Loucy (cell line): ENCODE measurements around the gene KISS1.

Experiments used
- H2AFZ ChIP-seq: fragments of 200-600 bp; sonication (generic); 2 replicates; pipeline ENCODE4 v1.6.0; 2016; ENCODE audit warnings: antibody characterized with exemption, mild to moderate bottlenecking, low read length, moderate library complexity
- H3F3A ChIP-seq: fragments of 200-600 bp; 2 replicates; pipeline ENCODE4 v1.6.0; 2016; ENCODE audit warnings: antibody characterized with exemption, low read depth, mild to moderate bottlenecking
- H3K27me3 ChIP-seq: fragments of 200-600 bp; sonication (generic); 2 replicates; pipeline ENCODE4 v1.6.1; 2014; ENCODE audit warnings: low read length, mild to moderate bottlenecking; ENCODE audit not compliant: insufficient read depth, poor library complexity, severe bottlenecking
- H3K36me3 ChIP-seq: fragments of 200-600 bp; sonication (generic); 2 replicates; pipeline ENCODE4 v1.6.1; 2016; ENCODE audit warnings: low read length; ENCODE audit not compliant: insufficient read depth
- H3K4me1 ChIP-seq: fragments of 200-600 bp; sonication (generic); 2 replicates; pipeline ENCODE4 v1.5.1; 2014; ENCODE audit warnings: low read length, mild to moderate bottlenecking; ENCODE audit not compliant: insufficient read depth, poor library complexity, severe bottlenecking
- H3K4me2 ChIP-seq: fragments of 200-600 bp; sonication (generic); 2 replicates; pipeline ENCODE4 v1.6.0; 2014; ENCODE audit warnings: antibody characterized with exemption, low read length, low read depth, mild to moderate bottlenecking; ENCODE audit not compliant: poor library complexity, severe bottlenecking
- H3K4me3 ChIP-seq: fragments of 200-600 bp; sonication (generic); 2 replicates; pipeline ENCODE4 v1.5.1; 2014; ENCODE audit warnings: low read length, mild to moderate bottlenecking, mixed read lengths; ENCODE audit not compliant: poor library complexity, severe bottlenecking
- H3K79me2 ChIP-seq: fragments of 200-600 bp; sonication (generic); 2 replicates; pipeline ENCODE4 v1.6.1; 2014; ENCODE audit warnings: low read length; ENCODE audit not compliant: insufficient read depth
- H3K9ac ChIP-seq: fragments of 200-600 bp; sonication (generic); 2 replicates; pipeline ENCODE4 v1.6.0; 2014; ENCODE audit warnings: mild to moderate bottlenecking, low read depth, low read length, moderate library complexity; ENCODE audit not compliant: poor library complexity, severe bottlenecking
- H3K9me2 ChIP-seq: fragments of 200-600 bp; sonication (generic); replicated peaks from 2 replicates; pipeline ENCODE4 v1.6.1; 2016; ENCODE audit warnings: low read depth, low read length, mixed read lengths
- H3K9me3 ChIP-seq: fragments of 200-600 bp; sonication (generic); 2 replicates; pipeline ENCODE4 v1.6.1; 2014; ENCODE audit warnings: mild to moderate bottlenecking, antibody characterized with exemption, low read length, low read depth; ENCODE audit not compliant: insufficient read depth
- H4K20me1 ChIP-seq: fragments of 200-600 bp; sonication (generic); 2 replicates; pipeline ENCODE4 v1.6.0; 2014; ENCODE audit warnings: antibody characterized with exemption, low read length, mild to moderate bottlenecking; ENCODE audit not compliant: insufficient read depth, poor library complexity, severe bottlenecking
- CTCF ChIP-seq: fragments of 200-600 bp; sonication (generic); conservative IDR thresholded peaks from 2 replicates; pipeline ENCODE4 v1.5.1; 2014; ENCODE audit warnings: mild to moderate bottlenecking, antibody characterized with exemption, low read length
- EZH2phosphoT487 ChIP-seq: fragments of 200-600 bp; IDR thresholded peaks from 2 replicates; pipeline ENCODE4 v1.6.1; 2018; ENCODE audit warnings: antibody characterized with exemption, mild to moderate bottlenecking, moderate library complexity, borderline replicate concordance

KISS1 gene

DNA sequence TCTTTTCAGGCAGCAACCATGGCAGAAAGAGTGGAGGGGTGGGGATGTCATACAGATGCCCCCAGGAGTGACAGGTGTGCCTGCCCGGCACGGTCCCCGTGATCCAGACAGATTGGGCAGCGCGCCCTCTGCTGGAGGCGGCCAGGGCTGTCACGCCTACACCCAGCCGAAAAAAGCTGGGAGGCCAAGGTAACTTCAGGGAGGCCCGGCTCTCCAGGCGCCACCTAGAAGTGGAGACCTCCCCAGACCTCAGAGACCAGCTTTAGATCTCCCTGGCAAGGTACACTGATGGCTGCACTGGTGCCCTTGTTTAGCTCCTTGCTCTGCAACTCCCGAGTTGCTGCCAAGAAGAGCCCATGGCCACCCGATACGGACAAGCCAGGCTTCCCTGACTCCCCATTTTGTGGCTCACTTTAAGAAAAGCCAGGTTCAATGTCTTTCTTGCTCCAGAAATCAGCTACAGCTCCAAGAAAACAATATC, 10.9 kb upstream of the KISS1 start:
- no peaks in the 10 kb centered on the region for H3K4me1 ChIP-seq
- no peaks in the 10 kb centered on the region for H3K36me3 ChIP-seq
- H3K4me3 ChIP-seq = no peak overlapping the region
- H3K79me2 ChIP-seq = no peaks in the 10 kb centered on the region
- no peak overlapping the region for H3K9ac ChIP-seq
- H3K4me2 ChIP-seq = no peak overlapping the region
- no peaks in the 10 kb centered on the region for H4K20me1 ChIP-seq
- peak; percentile 89 for TF ChIP-seq CTCF
- TF ChIP-seq EZH2phosphoT487 = no peak
- H3K9me3 ChIP-seq = no peaks in the 10 kb centered on the region
- H3K27me3 ChIP-seq = no peaks in the 10 kb centered on the region
- H2AFZ ChIP-seq = peak overlapping the region; percentile 80
- H3K9me2 ChIP-seq = no peaks in the 10 kb centered on the region
- H3F3A ChIP-seq = no peaks in the 10 kb centered on the region

DNA sequence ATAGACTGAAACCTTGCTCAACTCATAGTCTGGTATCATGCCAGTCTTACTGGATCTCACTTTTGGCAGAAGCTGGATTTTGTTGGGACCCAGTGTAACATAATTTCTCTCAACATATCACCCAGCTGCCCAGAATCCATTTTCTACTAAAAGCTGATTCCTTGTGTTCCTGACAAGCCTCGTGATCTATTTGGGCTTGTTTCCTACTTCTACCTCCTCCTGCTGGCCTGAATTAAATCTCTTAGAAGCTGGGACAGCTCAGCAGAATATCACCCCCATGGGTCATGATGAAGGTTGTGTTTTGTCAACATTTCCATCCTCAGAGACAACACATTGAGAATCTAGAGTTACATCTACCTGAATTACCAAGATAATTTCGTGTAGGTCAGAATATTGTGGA, 9.8 kb upstream of the KISS1 start:
- no peak overlapping the region for H3K4me3 ChIP-seq
- no peak for TF ChIP-seq CTCF
- TF ChIP-seq EZH2phosphoT487 = no peak
- no peaks in the 10 kb centered on the region for H3K27me3 ChIP-seq
- no peak overlapping the region for H2AFZ ChIP-seq
- no peak overlapping the region for H3K9ac ChIP-seq
- no peaks in the 10 kb centered on the region for H3K79me2 ChIP-seq
- H3F3A ChIP-seq = no peaks in the 10 kb centered on the region
- no peaks in the 10 kb centered on the region for H3K9me2 ChIP-seq
- H3K4me1 ChIP-seq = no peaks in the 10 kb centered on the region
- H3K36me3 ChIP-seq = no peaks in the 10 kb centered on the region
- H3K4me2 ChIP-seq = no peak overlapping the region
- no peaks in the 10 kb centered on the region for H3K9me3 ChIP-seq
- H4K20me1 ChIP-seq = no peaks in the 10 kb centered on the region

DNA sequence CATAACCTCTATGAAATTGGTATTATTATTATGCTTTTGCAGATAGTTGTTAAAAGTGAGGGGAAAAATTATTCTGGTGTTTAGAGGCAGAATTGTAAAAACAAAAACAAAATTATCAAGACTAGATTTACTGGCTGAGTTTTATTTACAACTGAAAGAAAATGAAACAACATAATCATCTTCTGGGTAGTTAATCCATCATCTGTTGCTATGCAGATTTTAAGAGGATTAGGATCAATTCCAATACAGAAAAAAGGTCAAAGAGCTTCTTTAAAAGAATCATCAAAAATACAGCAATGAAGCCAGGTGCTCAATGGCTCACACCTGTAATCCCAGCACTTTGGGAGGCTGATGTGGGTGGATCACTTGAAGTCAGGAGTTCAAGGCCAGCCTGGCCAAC, 9.2 kb upstream of the KISS1 start:
- Histone ChIP-seq H3K9ac (no peak overlapping the region), H2AFZ (no peak overlapping the region), H3F3A (no peaks in the 10 kb centered on the region), H3K36me3 (no peaks in the 10 kb centered on the region), H3K4me1 (no peaks in the 10 kb centered on the region), H3K4me3 (no peak overlapping the region), H3K79me2 (no peaks in the 10 kb centered on the region), H4K20me1 (no peaks in the 10 kb centered on the region), H3K9me2 (no peaks in the 10 kb centered on the region), H3K9me3 (no peaks in the 10 kb centered on the region), H3K4me2 (no peak overlapping the region), H3K27me3 (no peaks in the 10 kb centered on the region)
- TF ChIP-seq EZH2phosphoT487 (no peak), CTCF (no peak)
